KMS-11 (cell line): Measurements from ENCODE around the gene AHRR.

Experiments
- H2AFZ ChIP-seq: fragments of 200-600 bp; sonication (generic); 2 replicates; pipeline ENCODE4 v1.6.1; 2016; ENCODE audit warnings: antibody characterized with exemption, mixed run types, low read depth
- H3K27ac ChIP-seq: fragments of 200-600 bp; sonication (generic); 2 replicates; pipeline ENCODE4 v1.6.1; 2016; ENCODE audit warnings: mild to moderate bottlenecking, mixed run types
- H3K27me3 ChIP-seq: fragments of 200-600 bp; sonication (generic); 2 replicates; pipeline ENCODE4 v1.6.1; 2017; ENCODE audit warnings: mild to moderate bottlenecking, low read depth, mixed run types, moderate library complexity; ENCODE audit not compliant: insufficient read depth
- H3K36me3 ChIP-seq: fragments of 200-600 bp; sonication (generic); 2 replicates; pipeline ENCODE4 v1.6.1; 2017; ENCODE audit warnings: mild to moderate bottlenecking, mixed run types; ENCODE audit not compliant: insufficient read depth
- H3K4me1 ChIP-seq: fragments of 200-600 bp; sonication (generic); 2 replicates; pipeline ENCODE4 v1.6.1; 2016; ENCODE audit warnings: mild to moderate bottlenecking, low read depth, mixed run types; ENCODE audit not compliant: poor library complexity, severe bottlenecking
- H3K4me2 ChIP-seq: fragments of 200-600 bp; sonication (generic); 2 replicates; pipeline ENCODE4 v1.7.0; 2016; ENCODE audit warnings: mild to moderate bottlenecking, mixed run types
- H3K4me3 ChIP-seq: fragments of 200-600 bp; sonication (generic); IDR thresholded peaks from 2 replicates; pipeline ENCODE4 v1.6.1; 2017; ENCODE audit warnings: low read depth, low read length, mixed read lengths; ENCODE audit not compliant: insufficient read depth
- H3K79me2 ChIP-seq: fragments of 200-600 bp; sonication (generic); 2 replicates; pipeline ENCODE4 v1.6.1; 2016; ENCODE audit warnings: low read depth, mixed run types; ENCODE audit not compliant: insufficient read depth
- H3K9ac ChIP-seq: fragments of 200-600 bp; sonication (generic); 2 replicates; pipeline ENCODE4 v1.6.1; 2016; ENCODE audit warnings: mild to moderate bottlenecking, mixed run types
- H4K20me1 ChIP-seq: fragments of 200-600 bp; sonication (generic); 2 replicates; pipeline ENCODE4 v1.6.1; 2016; ENCODE audit warnings: mild to moderate bottlenecking, mixed run types; ENCODE audit not compliant: insufficient read depth
- CTCF ChIP-seq: fragments of 200-600 bp; sonication (generic); conservative IDR thresholded peaks from 2 replicates; pipeline ENCODE4 v1.6.1; 2017; ENCODE audit warnings: low read depth, mild to moderate bottlenecking, antibody characterized with exemption, low read length, moderate library complexity, mixed read lengths

AHRR gene

GRCh38 chr5:385321-385720 lies 63.8 kb downstream of the AHRR start:
- Histone ChIP-seq H3K27me3 (no peaks in the 10 kb centered on the region), H3K36me3 (no peaks in the 10 kb centered on the region), H2AFZ (no peak overlapping the region), H3K27ac (no peak overlapping the region), H4K20me1 (no peaks in the 10 kb centered on the region), H3K79me2 (no peaks in the 10 kb centered on the region), H3K4me2 (no peak overlapping the region), H3K4me3 (no peak overlapping the region), H3K9ac (no peak overlapping the region), H3K4me1 (no peaks in the 10 kb centered on the region)
- no peak for TF ChIP-seq CTCF

- H3K79me2 ChIP-seq: no peaks in the 10 kb centered on the region
- no peak for TF ChIP-seq CTCF
These were observed 65.2 kb downstream of the AHRR start for GRCh38 chr5:386432-387341.

GRCh38 chr5:387491-388265 lies 66.2 kb downstream of the AHRR start:
- Histone ChIP-seq H3K27me3 (no peaks in the 10 kb centered on the region), H3K36me3 (no peaks in the 10 kb centered on the region), H3K4me3 (no peak overlapping the region), H4K20me1 (no peaks in the 10 kb centered on the region), H3K27ac (no peak overlapping the region), H3K4me2 (no peak overlapping the region), H2AFZ (no peak overlapping the region), H3K9ac (no peak overlapping the region), H3K4me1 (no peaks in the 10 kb centered on the region), H3K79me2 (no peaks in the 10 kb centered on the region)
- TF ChIP-seq CTCF: no peak

More at GRCh38 chr5:386432-387341, 65.2 kb downstream of the AHRR start:
- Histone ChIP-seq H3K4me1 (no peaks in the 10 kb centered on the region), H4K20me1 (no peaks in the 10 kb centered on the region), H3K4me2 (no peak overlapping the region), H3K27ac (no peak overlapping the region), H3K9ac (no peak overlapping the region), H2AFZ (no peak overlapping the region), H3K4me3 (no peak overlapping the region), H3K27me3 (no peaks in the 10 kb centered on the region), H3K36me3 (no peaks in the 10 kb centered on the region)

GRCh38 chr5:388266-389196 lies 67.0 kb downstream of the AHRR start:
- Histone ChIP-seq H3K4me1 (no peaks in the 10 kb centered on the region), H3K36me3 (no peaks in the 10 kb centered on the region), H3K79me2 (no peaks in the 10 kb centered on the region), H3K27me3 (no peaks in the 10 kb centered on the region), H2AFZ (no peak overlapping the region), H3K27ac (no peak overlapping the region), H3K9ac (no peak overlapping the region), H3K4me3 (no peak overlapping the region), H3K4me2 (no peak overlapping the region), H4K20me1 (no peaks in the 10 kb centered on the region)
- TF ChIP-seq CTCF: no peak
